CD4-positive, alpha-beta T cell treated with Interleukin-17A for 4 hours (primary cell): ENCODE measurements around the gene RUNX1.

ENCODE experiments used
- DNase-seq: peaks from one replicate; pipeline ENCODE4 v3.0.0-alpha.2; 2020; ENCODE audit warnings: mixed read lengths

The RUNX1 gene

DNA sequence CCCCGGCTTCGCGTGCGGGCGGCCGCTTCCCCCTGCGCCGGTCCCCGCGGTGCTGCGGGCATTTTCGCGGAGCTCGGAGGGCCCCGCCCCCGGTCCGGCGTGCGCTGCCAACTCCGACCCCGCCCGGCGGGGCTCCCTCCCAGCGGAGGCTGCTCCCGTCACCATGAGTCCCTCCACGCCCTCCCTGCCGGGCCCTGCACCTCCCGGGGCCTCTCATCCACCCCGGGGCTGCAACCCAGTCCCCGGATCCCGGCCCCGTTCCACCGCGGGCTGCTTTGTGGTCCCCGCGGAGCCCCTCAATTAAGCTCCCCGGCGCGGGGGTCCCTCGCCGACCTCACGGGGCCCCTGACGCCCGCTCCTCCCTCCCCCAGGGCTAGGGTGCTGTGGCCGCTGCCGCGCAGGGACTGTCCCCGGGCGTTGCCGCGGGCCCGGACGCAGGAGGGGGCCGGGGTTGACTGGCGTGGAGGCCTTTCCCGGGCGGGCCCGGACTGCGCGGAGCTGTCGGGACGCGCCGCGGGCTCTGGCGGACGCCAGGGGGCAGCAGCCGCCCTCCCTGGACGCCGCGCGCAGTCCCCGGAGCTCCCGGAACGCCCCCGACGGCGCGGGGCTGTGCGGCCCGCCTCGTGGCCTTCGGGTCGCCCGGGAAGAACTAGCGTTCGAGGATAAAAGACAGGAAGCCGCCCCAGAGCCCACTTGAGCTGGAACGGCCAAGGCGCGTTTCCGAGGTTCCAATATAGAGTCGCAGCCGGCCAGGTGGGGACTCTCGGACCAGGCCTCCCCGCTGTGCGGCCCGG is 159.2 kb downstream of the RUNX1 start:
- peak; percentile 81 for DNase-seq

DNA sequence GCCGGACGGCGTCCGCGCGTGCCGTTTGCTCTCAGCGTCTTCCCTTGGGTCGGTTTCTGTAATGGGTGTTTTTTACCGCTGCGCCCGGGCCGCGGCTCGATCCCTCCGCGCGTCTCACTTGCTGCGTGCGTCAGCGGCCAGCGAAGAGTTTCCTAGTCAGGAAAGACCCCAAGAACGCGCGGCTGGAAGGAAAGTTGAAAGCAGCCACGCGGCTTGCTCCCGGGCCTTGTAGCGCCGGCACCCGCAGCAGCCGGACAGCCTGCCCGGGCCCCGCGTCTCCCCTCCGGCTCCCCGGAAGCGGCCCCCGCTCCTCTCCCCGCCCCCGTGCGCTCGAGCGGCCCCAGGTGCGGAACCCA is 159.8 kb downstream of the RUNX1 start:
- DNase-seq = peak; percentile 66

DNA sequence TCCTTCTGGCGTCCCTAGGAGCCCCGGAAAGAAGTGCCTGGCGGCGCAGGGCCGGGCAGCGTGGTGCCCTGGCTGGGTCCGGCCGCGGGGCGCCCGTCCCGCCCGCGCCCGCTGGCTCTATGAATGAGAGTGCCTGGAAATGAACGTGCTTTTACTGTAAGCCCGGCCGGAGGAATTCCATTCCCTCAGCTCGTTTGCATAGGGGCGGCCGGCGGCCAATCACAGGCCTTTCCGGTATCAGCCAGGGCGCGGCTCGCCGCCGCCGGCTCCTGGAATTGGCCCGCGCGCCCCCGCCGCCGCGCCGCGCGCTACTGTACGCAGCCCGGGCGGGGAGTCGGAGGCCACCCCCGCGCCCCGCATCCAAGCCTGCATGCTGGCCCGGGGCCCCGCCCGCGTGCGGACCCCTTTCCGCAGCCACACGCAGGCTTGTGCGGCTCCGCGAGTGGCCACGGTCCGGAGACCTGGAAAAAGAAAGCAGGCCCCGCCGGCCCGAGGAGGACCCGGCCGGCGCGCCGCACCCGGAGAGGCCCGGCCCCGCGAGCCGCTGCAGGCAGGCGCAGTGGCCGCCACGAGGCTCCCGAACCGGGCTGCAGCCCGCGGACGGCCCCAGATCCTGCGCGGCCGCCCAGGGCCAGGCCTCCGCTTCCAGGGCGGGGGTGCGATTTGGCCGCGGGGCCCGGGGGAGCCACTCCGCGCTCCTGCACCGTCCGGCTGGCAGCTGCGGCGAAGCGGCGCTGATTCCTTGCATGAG is 160.4 kb downstream of the RUNX1 start:
- peak; percentile 80 for DNase-seq

DNA sequence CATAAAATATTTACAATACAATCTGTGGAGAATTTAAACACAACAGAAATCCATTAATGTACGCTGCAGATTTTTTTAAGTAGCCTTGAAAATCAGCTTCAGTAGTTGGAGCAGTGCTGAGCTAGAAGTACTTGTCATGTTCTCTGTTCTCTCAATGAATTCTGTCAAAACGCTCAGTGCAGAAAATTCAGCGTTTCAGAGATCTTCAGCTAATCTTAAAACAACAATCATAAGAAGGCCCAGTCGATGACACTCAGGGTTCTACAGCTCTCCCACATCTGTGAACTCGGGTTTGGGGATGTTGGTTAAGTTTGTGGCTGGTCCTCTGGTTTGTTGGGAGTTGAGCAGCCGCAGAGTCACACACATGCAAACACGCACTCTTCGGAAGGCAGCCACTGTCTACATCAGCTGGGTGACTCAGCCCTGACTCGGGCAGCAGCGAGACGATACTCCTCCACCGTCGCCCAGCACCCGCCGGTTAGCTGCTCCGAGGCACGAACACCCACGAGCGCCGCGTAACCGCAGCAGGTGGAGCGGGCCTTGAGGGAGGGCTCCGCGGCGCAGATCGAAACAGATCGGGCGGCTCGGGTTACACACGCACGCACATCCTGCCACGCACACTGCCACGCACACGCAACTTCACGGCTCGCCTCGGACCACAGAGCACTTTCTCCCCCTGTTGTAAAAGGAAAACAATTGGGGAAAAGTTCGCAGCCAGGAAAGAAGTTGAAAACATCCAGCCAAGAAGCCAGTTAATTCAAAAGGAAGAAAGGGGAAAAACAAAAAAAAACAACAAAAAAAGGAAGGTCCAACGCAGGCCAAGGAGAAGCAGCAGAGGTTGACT is 161.2 kb downstream of the RUNX1 start:
- DNase-seq = peak; percentile 91

DNA sequence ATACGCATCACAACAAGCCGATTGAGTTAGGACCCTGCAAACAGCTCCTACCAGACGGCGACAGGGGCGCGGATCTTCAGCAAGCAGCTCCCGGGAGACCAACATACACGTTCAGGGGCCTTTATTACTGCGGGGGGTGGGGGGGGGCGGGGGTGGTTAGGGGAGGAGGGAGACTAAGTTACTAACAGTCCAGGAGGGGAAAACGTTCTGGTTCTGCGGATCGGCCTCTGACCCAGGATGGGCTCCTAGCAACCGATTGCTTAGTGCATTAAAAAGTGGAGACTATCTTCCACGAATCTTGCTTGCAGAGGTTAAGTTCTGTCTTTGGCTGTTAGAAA is 162.0 kb downstream of the RUNX1 start:
- no peak for DNase-seq

DNA sequence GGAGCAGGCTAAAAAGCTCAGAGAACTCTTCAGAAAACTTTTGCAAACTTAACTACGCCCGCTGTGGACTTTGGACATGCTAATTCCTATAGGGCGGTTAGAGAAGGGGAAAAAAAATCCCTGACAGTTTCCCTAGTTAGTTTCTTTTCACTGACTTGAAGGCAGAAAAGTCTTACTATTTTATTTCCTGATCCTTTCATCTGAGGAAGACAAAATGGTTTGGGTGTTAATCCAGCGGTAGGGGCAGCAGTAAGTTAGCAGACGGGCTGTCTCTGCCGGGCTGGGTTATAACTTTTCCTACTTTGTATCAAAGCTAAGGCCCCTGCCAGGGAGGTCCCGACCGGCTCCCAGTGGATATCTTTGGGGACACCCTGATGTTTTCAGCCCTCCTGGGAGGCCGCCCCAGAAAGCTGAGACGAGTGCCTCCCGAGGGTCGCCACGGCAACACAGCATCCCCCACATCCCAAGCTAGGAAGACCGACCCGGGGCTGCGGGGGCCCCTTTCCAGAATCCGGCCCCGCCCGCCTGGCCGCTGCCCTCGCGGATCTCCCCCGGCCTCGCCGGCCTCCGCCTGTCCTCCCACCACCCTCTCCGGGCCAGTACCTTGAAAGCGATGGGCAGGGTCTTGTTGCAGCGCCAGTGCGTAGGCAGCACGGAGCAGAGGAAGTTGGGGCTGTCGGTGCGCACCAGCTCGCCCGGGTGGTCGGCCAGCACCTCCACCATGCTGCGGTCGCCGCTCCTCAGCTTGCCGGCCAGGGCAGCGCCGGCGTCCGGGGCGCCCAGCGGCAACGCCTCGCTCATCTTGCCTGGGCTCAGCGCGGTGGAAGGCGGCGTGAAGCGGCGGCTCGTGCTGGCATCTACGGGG is 162.6 kb downstream of the RUNX1 start:
- peak; percentile 49 for DNase-seq

DNA sequence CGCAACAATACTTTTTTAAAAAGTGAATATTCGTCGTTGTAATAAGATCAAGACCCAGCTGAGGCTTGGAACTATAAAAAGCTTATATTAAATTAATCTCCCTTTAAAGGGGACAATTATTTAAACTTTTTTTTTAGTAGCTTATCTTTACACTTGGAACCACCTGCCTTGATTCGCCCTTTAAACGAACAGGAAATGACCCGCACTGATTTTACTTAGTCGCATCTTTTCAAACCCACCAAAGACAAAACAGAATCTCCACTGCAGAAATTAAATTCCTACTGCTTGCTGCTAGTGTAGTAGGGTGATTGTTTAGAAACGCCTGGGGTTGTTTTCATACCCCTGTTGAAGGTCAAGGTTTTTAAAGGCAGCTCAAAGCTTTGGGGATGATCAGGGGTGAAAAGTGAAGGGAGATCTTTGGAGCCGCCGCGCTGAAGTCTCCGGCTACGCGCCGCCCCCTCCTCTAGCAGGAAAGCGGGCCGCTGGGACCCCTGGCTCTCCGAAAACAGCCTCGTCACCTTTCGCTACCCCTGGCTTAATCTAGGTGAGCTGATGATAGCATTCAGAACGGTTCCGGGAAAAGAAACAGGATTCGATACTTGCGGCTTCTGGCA is 163.4 kb downstream of the RUNX1 start:
- DNase-seq = no peak

DNA sequence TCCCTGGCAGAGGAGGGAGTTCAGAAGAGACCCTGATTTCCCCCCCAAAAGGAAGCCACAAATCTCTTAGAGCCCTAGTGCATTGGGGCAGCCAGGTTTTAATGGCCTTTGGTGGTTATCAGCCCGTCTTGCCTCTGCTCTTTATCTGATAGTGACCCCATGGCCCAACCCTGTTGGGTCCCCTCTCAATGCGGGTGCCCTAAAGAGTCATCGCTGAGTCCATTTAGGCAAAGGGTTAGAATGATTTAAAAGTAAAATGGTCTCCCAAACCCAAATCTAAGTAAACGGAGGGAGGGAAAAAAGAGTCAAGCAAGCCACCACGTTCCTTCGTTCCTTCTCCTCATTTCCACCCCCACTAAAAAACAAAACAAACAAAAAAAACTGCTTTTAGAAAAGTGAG is 164.0 kb downstream of the RUNX1 start:
- DNase-seq = no peak

DNA sequence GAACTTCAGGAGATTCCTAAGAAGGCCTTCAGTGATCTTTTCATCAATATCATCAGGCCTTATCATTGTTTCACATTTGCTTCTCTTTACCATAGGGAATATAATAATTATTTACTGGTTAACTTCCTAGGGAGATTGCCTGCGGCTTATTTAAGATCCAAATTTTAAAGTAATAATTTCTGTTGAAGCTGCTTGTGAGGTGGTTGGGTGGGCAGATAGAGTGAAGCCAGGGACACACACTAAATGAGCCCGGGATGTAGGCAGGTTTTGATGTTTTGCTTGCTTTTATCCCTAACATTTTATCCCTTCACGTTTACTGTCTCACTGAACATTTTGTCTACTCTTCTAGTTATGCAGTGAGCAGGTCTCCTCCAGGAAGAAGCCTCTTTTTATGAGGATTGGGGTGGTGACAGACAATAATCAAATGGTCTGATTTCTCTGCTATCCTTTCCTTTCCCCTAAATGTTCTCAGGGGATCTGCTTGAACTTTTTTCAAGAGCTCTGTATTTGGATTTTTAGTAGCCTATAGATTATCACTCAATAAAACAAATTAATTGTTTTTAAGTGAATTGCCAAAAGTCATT is 164.7 kb downstream of the RUNX1 start:
- no peak for DNase-seq

DNA sequence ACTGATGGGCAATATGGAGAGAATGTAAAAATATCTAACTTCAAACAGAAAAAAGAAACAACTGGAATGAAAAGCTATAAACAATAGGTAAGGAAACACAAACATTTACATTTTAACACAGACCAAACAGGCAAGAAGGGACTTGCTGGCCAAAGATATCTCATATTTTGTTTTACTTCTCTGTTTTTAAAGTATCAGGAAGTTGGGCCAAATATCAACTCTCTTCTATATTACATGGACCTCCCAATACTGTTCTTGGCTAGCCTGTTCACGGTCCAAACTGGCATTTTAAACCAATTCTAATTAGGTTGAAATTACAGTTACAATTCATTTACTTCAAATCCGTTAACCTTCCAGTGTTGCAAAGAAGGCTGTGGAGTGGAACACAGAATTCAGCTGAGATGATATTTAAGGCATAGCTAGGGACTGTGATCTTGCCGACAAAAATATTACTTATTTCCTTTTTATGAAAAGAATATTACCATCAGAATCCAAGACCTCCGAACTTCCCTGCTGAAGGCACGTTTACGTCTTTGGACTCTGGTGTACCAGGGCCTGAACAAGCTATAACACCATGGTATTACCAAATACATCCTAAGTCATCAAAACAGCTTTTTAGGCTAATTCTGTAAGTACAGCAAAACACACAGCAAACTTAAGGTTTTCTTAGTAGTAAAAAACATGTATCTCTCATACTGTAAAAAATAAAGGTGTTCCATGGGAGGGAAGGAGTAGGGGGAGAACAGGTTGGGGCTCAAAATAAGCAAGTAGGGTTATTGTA is 165.4 kb downstream of the RUNX1 start:
- no peak for DNase-seq

DNA sequence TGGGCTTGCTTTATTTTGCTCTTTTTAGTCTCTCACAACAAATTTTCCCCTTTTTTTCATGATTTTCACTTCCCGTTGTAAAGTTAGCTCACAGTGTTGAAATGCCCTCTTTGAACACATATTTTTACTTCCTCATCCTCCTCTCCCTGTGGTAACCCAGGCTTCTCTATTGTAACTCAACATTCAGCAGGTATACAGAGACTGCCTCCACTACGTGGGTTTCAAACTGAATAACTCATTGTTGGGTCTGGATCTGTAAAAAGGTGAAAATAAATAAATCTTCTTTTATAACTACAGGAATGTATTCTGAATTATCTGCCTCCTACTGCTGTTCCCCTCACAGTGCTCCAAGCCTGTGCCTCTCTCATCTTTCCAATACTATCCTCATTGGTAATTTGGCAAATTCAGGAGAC is 166.4 kb downstream of the RUNX1 start:
- no peak for DNase-seq

DNA sequence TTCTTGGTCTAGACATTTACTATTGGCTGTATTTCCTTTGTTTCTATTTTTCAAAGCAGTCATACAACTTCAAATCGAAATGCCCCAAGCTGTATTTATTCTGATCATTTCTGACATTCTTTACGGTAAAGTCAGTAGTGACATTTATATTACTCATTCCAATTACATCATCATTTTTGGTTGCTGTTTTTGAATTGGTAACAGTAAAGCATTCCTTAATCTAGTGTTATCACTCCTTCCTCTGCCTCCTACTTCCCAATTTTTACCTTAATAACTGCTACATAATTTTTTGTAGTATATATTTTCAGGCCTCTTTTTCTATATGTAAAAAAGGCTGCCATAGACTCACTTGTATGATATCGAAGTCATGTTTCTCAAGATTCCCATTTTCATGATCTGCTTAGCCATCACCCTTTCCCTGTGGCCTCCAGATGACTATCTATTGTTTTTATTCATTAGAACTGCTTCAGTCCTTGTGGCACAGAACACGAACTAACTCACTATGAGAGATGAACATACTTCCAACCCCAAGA is 167.2 kb downstream of the RUNX1 start:
- no peak for DNase-seq

DNA sequence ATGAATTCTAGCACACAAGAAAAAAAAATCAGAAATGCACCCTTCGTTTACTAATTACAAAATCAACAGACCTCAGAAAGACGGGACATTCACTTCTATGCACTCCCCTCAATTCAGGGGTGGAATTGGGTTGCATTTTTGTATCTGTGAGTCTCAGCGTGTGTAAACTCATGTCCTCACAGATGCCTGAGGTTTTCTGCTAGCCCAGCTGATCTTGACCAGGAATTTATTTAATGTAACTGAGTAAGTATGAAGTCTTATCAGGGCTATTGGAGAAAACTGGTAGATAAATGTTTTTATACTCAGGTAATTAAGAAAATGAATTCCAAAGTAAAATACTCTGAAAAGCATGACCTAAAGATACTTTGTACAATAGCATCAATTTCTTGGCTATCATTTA is 167.7 kb downstream of the RUNX1 start:
- no peak for DNase-seq

DNA sequence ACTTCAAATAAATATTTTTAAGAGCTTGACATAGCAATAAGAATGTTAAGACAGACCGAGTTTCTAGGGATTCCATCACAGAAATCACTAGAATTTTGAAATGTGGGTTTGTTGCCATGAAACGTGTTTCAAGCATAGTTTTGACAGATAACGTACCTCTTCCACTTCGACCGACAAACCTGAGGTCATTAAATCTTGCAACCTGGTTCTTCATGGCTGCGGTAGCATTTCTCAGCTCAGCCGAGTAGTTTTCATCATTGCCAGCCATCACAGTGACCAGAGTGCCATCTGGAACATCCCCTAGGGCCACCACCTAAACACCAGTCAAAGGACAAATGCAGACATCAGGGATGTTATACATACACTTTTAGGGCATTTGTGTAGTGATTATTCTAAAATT is 168.7 kb downstream of the RUNX1 start:
- no peak for DNase-seq

DNA sequence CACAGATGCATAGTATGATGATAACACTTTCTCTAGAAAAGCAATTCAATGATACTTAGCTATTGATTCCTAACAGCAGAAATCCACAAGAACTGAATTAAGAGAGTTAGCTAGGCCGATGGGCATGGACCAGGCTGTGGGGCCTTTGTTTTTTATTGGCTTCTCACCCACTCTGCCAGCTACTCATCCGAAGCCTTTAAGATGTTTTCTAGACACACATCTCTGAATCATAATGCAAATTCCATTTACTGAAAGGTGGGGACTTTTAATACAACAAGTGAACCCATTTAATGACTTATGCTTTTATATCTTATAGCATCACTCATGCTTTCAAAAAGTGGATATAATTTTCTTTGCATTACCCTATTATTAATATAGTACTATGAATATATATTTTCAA is 170.2 kb downstream of the RUNX1 start:
- no peak for DNase-seq

DNA sequence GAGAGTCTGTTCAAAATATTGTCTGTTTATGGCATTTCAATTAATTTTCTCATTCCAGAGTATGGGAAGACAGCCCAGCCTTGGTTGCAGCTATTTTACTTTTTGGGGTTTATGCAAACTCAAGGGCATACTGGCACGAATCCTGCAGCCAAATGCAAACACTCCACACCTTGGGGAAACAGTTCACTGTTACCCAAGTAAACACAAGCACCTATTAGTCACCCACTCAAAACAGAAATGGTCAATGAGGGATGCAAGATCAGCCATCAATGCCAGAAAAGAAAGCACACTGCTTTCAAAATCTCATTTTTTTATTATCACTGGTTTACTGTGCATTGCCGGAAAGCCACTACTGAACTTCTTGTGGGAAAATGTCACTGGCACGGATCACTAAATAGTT is 170.6 kb downstream of the RUNX1 start:
- DNase-seq = no peak

DNA sequence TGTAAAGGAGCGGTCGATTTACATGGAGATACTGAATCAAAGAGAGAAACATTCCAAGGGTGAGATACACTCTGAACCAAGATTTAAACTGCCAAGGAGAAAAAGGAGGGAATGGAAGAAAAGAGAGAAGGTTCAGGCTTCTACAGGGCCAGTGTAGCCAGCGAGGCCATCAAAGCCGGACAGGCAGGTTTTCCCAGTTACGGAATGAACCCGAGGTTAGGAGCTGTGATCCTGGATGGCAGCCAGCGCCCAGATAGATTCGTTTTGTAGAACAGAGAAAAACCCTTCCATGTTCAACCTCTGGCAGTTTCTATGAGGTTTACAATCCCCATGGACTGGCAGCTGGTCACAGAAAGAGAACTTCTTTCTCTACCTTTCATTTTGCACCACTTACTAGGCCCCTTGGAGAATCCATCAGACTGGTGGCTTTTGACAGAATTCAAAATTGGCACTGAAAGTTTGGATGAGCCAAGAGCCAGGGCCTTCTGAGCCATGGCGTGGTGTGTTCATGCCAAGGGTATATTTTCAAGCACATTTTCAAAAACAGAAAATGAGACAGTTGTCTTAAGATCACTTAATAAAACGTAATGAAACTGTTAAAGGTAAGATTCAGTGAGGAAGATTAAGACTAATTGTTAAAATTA is 171.5 kb downstream of the RUNX1 start:
- no peak for DNase-seq

DNA sequence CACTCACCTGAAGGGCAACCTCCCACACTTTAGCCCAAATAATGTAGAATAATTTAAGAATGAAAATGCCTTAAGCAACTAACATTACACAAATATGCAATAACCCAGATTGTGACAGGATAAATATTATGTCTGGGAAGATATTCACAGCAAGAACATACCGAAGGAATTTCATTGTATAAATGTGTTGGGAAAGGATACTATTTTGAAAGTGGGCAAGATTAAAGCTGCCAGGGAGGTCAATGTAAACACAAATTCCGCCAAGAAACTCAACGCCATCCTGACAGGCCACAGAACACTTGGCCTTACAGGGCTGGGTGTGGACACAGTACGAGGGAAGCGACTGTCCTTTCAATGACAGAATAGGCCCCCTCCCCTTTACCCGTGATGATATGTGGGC is 173.3 kb downstream of the RUNX1 start:
- DNase-seq = no peak

DNA sequence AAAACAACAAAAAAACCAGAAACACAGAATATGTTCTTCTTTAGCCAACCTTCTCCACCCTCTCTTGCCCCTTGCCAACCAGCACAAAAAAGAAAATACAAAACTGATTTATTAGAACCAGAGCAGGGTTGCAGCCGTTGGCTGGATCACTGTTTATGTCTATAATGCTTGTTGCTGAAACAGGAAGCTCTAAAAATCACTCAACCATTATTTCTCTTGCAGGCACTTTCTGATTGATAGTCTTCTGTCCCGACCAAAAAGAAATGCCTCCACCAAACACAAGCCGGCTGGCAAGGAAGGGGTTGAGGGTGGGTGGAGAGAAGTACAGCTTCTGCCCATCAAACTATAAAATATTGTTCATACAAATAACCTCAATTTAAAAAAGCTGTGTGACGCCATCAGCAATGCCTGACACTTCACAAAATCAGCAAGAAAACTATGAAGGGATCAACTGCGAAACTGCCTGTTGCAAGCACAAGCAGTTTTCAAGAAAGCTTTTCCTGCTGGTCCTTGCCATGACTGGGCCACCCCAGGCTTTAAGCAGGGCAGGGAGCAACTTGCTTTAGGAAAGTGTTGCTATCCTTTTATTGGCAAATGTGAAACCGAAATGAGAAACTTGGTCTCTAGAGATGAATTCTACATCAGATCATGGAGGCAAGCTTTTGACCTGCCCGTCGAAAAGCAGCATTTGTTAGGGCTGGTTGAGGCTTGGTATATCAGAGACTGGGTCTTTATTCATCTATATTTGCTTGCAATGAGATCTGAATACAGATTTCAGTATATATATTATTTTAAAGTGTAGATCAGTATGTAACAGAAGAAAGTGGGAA is 174.2 kb downstream of the RUNX1 start:
- DNase-seq = no peak
